Lower leg skin (tissue), 4 donors: Measurements from ENCODE around the gene PSPC1. TPM values are rescaled to one million over a fixed set of nuclear protein-coding genes. Genes with fewer than 3 reads are reported as not detected.
A peak's percentile ranks its signal among the peaks of the same experiment; 100 is the strongest.

Experiments
- DNase-seq, 2 donors: peaks; one replicate each; pipeline ENCODE4 v3.0.0-alpha.2; 2019; ENCODE audit warnings: low spot score in 2 of 2
- H3K4me3 ChIP-seq: fragments of 200-600 bp; sonication (generic); 2 replicates; pipeline ENCODE4 v1.5.1; 2017; ENCODE audit warnings: mild to moderate bottlenecking, low read depth; ENCODE audit not compliant: poor library complexity, severe bottlenecking
- CTCF ChIP-seq, 3 donors: fragments of 450-650 bp; IDR thresholded peaks; one replicate each; pipeline ENCODE4 v1.5.1; 2016; ENCODE audit warnings: antibody characterized with exemption in 3 of 3, mild to moderate bottlenecking in 3 of 3, moderate library complexity in 2 of 3
- POLR2A ChIP-seq, 2 donors: fragments of 450-650 bp; IDR thresholded peaks; one replicate each; pipeline ENCODE4 v1.6.1; 2016 to 2017; ENCODE audit warnings: antibody characterized with exemption in 2 of 2, mild to moderate bottlenecking in 1 of 2, moderate library complexity in 1 of 2
- WGBS, 2 donors: methylation state at CpG; one replicate each; pipeline ENCODE4 v1.1.5; 2018; 5-methylcytosine and 5-hydroxymethylcytosine counted together
- intact Hi-C: fragments of 100-400 bp; cut with DNase I; formaldehyde crosslinking; loops from one replicate; pipeline ENCODE4 v1.15.0; 2023; ENCODE audit warnings: low total_unique reads
- total RNA-seq, 4 donors: library from RNA; depleted of rRNA; stranded (reverse); fragments of >200 nt; gene quantifications; one replicate each; pipeline ENCODE4 v1.1.0, GENCODE V29; 2016

The PSPC1 gene
- total RNA-seq, 4 donors from 2014 or later: 35.7 to 49.0 (median 47.4) TPM

- TF ChIP-seq CTCF (IDR thresholded peaks at IDR 0.05) (no peak), POLR2A (IDR thresholded peaks at IDR 0.05) (no peak)
- WGBS, 2 donors: 88 to 90% methylated on average over 2 of the region's 2 CpGs
- H3K4me3 ChIP-seq: no peak overlapping the region
- intact Hi-C loops: no loop called here
- DNase-seq: peak in 1 of 2 donors; percentile 48
These were observed 14.8 kb downstream of the PSPC1 start for GRCh38 chr13:19767966-19768365.

- intact Hi-C loops: no loop called here
- DNase-seq: peak in 1 of 2 donors; percentile 49
- no peak overlapping the region for H3K4me3 ChIP-seq
- WGBS, 2 donors: 57 to 60% methylated on average over 5 of the region's 5 CpGs
- TF ChIP-seq POLR2A (IDR thresholded peaks at IDR 0.05) (no peak), CTCF (IDR thresholded peaks at IDR 0.05) (no peak)
These were observed 16.2 kb downstream of the PSPC1 start for GRCh38 chr13:19766591-19766990.

- no peak overlapping the region for H3K4me3 ChIP-seq
- intact Hi-C loops: no loop called here
- TF ChIP-seq POLR2A (IDR thresholded peaks at IDR 0.05): no peak
- no peak for TF ChIP-seq CTCF (IDR thresholded peaks at IDR 0.05)
- DNase-seq: no peak
- WGBS, 2 donors: 92% methylated on average over 2 of the region's 2 CpGs
These were observed 18.5 kb downstream of the PSPC1 start for GRCh38 chr13:19764237-19764636.

- 91 to 96% methylated on average over 10 of the region's 10 CpGs for WGBS, 2 donors
- intact Hi-C loops: no loop called here
- no peak overlapping the region for H3K4me3 ChIP-seq
- TF ChIP-seq CTCF (IDR thresholded peaks at IDR 0.05) (no peak), POLR2A (IDR thresholded peaks at IDR 0.05) (no peak)
- DNase-seq: peak in 1 of 2 donors; percentile 72
These were observed 19.1 kb downstream of the PSPC1 start for GRCh38 chr13:19763618-19764017.

- DNase-seq: no peak
- TF ChIP-seq CTCF (IDR thresholded peaks at IDR 0.05): no peak
- TF ChIP-seq POLR2A (IDR thresholded peaks at IDR 0.05): no peak
- WGBS, 2 donors: 92 to 95% methylated on average over 5 of the region's 5 CpGs
- intact Hi-C loops: no loop called here
- H3K4me3 ChIP-seq: no peak overlapping the region
These were observed 23.1 kb downstream of the PSPC1 start for GRCh38 chr13:19759669-19760068.

GRCh38 chr13:19742643-19743042 lies 40.1 kb downstream of the PSPC1 start:
- DNase-seq: no peak
- H3K4me3 ChIP-seq: no peak overlapping the region
- TF ChIP-seq CTCF (IDR thresholded peaks at IDR 0.05) (no peak), POLR2A (IDR thresholded peaks at IDR 0.05) (no peak)
- intact Hi-C loops: no loop called here
- WGBS, 2 donors: 90 to 93% methylated on average over 5 of the region's 5 CpGs
